ENCODE measurements around the gene SLC35F1.
"Not testable (repeated sequence)": the region's sequence is repeated elsewhere in the genome, so short reads cannot be mapped to it uniquely, and the experiment has no call there.

Gene SLC35F1

DNA sequence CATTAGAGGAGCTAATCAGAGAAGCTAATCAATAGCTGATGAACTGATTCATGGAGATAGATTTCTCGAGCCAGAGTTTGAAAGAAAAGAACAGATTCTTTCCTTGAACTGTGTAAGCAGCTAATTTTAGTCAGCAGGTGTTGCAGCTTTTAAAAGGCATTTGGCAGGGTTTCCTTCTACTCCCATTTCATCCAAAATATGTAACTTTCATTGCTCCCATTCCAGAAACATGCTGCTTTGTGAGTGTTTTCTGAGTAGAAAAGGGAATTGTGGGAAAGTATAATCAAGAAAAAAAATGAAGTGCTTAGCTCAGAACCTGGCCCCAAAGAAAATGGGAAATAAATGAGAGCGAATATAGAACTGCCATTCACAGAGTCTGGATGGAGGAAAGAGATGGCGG, 20.8 kb downstream of the SLC35F1 start:
- DNase-seq (ENCODE audit: low read depth) = no peak

DNA sequence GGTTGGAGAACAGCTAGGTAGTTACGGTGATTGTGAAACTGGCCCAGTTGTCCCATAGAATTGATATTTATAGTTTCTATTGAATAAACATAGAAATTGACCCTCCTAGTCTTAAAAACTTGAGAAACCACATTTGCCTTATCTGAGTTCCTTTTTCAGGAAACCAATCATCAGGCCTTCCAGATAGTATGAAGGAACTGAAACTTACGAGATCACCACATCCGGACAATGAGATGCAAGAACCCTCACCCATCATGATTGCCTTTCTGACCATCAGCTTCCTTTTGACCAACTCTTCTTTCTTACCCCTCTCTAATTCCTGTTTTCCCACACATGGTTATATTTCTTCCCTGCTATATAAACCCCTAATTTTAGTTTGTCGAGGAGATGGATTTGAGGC, 21.8 kb downstream of the SLC35F1 start:
- DNase-seq (ENCODE audit: low read depth) = no peak

- no peak for DNase-seq (ENCODE audit: low read depth)
Observed at GRCh38 chr6:117929501-117929900, 22.4 kb downstream of the SLC35F1 start.

- no peak for DNase-seq (ENCODE audit: low read depth)
Observed at GRCh38 chr6:117930645-117931044, 23.6 kb downstream of the SLC35F1 start.

GRCh38 chr6:117932001-117932400, 24.9 kb downstream of the SLC35F1 start:
- no peak for DNase-seq (ENCODE audit: low read depth)

DNA sequence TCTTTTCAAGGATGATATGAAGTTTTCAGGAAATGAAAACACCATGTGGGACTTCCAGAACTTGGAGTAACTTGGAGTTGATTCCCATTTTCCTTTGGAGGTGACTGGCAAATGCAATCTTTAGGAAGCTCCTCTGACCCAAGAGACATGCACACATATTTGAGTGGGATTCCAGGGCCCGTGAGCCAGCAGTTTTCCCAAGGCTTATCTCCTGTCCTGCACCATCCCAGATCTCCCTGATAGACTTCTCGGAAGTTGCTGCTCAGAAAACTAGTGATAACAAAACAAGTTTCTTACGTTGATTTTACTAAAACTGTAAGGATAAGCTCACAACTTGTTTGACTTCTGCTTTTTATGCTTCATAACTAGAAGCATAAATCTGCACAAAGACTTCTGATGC, 25.6 kb downstream of the SLC35F1 start:
- no peak for DNase-seq (ENCODE audit: low read depth)

- no peak for DNase-seq (ENCODE audit: low read depth)
Observed at GRCh38 chr6:117933471-117933870, 26.4 kb downstream of the SLC35F1 start.

GRCh38 chr6:117938311-117938995, 31.4 kb downstream of the SLC35F1 start:
- DNase-seq (ENCODE audit: low read depth) = no peak

GRCh38 chr6:117947234-117947633, 40.2 kb downstream of the SLC35F1 start:
- DNase-seq (ENCODE audit: low read depth) = no peak

DNA sequence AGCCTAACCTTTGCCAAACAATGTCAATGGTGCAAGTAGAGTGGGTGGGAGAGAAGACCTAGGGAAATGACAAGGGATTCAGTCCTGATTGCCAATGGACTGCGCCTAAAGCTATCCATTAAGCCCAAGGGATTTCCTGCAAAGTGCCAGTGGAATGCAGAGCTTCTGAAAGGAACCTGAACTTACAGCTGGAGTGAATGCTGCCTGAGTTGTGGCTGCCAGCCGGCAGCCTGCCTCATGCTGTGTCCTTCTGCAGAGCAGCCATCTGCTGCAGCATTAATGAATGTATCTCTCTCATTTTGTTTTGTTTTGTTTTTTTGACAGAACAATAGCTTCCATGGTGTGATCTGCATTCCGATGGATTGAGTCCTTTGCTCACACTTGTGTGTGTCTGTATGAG, 44.7 kb downstream of the SLC35F1 start:
- no peak for DNase-seq (ENCODE audit: low read depth)

- DNase-seq (ENCODE audit: low read depth) = no peak
Observed at GRCh38 chr6:117955684-117956256, 48.7 kb downstream of the SLC35F1 start.

DNA sequence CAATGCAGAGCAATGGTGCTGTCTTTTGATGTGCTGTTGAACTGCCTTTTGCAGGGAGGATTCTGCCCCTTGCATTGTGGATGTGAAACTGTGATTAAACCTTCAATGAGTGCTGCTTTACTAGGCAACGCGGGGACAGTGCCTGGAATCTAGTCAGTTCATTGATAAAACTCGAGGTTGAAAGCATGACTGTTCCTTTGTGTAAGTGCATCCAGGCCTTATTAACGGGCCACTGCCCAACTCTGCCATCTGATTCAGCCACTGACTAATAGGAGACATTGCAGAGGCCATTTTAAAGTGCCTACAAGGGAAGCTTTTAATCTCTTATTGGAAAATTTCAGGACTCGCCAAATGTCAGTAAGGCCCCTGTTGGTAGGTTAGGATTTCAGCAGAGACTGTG, 49.3 kb downstream of the SLC35F1 start:
- DNase-seq (ENCODE audit: low read depth) = no peak

GRCh38 chr6:117958536-117958935, 51.5 kb downstream of the SLC35F1 start:
- no peak for DNase-seq (ENCODE audit: low read depth)

GRCh38 chr6:117960877-117961276, 53.8 kb downstream of the SLC35F1 start:
- no peak for DNase-seq (ENCODE audit: low read depth)

- DNase-seq (ENCODE audit: low read depth) = no peak
Observed at GRCh38 chr6:117961301-117961700, 54.2 kb downstream of the SLC35F1 start.

- not testable (repeated sequence) for DNase-seq (ENCODE audit: low read depth)
Observed at GRCh38 chr6:117965763-117966162, 58.7 kb downstream of the SLC35F1 start.

DNA sequence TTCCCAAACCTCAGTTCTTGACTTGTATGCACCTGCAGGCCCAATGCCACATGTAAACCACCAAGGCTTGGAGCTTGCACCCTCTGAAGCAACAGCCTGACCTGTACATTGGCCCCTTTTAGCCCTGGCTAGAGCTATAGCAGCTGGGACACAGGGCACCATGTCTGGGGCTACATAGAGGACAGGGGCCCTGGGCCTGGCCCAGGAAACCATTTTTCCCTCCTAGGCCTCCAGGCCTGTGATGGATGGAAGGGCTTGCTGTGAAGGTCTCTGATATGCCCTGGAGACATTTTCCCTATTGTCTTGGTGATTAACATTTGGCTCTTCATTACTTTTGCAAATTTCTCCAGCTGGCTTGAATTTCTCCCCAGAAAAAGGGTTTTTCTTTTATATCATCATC, 64.6 kb downstream of the SLC35F1 start:
- no peak for DNase-seq (ENCODE audit: low read depth)

GRCh38 chr6:117974914-117975627, 68.0 kb downstream of the SLC35F1 start:
- no peak for DNase-seq (ENCODE audit: low read depth)

DNA sequence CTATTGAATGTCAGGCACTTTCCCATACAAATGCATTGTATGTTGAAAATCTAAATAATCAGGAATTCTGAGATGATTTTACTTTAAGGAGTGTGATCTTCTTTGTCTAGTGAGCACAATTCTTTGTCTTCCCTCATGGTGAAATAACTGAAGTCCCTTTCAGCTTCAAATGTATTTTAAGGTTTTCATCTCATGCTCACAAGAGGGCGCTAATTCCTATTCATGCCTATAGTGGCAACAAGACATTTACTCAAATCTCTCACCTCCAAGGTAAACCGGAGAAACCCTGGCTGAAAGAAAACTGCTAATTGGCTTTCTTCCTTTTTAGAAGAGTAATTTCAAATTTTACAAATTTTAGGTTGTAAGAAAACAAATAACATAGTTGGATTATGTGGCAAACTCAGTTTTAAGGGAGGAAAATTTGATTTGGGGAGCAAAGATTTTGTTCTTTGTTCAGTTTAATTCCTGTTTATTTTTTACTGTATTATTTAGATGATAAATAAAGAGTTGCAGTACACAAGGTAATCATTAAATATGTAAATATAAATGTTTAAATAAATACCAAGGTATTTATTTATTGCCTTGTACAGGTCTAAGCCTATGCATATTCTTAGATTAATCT, 69.1 kb downstream of the SLC35F1 start:
- peak; percentile 1 for DNase-seq (ENCODE audit: low read depth)

DNA sequence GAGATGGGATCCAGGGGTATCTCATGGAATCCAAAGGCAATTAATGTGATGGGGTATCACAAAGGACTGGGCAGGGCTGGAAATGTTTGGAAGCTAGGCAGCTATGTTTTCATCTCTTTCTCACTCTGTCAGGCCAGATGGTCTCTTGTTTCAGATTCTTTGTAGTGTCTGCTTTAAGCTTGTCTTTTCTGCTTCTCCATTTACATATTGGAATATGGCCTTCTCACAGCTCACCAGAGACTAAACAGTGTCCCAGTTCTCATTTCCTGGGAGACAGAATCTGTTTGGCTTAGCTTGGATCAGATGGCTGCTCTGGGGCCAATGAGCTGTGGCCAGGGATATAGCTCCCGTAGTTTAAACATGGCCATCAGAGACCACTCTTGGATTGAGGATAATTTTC, 78.9 kb downstream of the SLC35F1 start:
- no peak for DNase-seq (ENCODE audit: low read depth)

- no peak for DNase-seq (ENCODE audit: low read depth)
Observed at GRCh38 chr6:117986396-117986795, 79.3 kb downstream of the SLC35F1 start.

DNA sequence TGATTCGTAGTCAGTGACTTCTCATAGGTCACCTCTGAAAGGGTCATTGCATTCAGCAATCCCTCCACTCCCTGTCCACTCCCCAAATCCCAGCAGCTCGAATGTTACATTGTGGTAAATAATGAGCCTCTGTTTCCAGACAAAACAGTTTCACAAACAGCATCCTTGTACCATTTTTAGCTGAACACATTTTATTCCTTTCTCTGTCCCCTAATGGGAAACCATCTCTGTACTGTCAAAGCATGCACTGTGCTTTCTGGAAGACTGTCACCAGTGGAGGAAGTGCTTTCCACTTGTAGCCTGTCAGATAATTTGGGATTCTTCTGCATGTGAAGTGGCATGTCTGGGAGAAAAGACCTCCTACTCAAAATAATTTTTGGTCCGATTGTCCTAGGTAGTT, 82.0 kb downstream of the SLC35F1 start:
- DNase-seq (ENCODE audit: low read depth) = no peak

- no peak for DNase-seq (ENCODE audit: low read depth)
Observed at GRCh38 chr6:117990151-117990550, 83.1 kb downstream of the SLC35F1 start.

Measured in activated T-cell treated with anti-CD3 and anti-CD28 coated beads for 24 hours (primary cell).